HG03354 (cell line): ENCODE data around the gene PDE4DIP.
A peak's percentile ranks its signal among the peaks of the same experiment; 100 is the strongest.
"Not testable (repeated sequence)": the region's sequence is repeated elsewhere in the genome, so short reads cannot be mapped to it uniquely, and the experiment has no call there.

Source experiments
- ATAC-seq: cut with Tn5 transposase; IDR thresholded peaks from one replicate; pipeline ENCODE4 v1.9.1; 2021; ENCODE audit warnings: mild to moderate bottlenecking; ENCODE audit not compliant: unreplicated experiment, poor library complexity, severe bottlenecking

Gene PDE4DIP

DNA sequence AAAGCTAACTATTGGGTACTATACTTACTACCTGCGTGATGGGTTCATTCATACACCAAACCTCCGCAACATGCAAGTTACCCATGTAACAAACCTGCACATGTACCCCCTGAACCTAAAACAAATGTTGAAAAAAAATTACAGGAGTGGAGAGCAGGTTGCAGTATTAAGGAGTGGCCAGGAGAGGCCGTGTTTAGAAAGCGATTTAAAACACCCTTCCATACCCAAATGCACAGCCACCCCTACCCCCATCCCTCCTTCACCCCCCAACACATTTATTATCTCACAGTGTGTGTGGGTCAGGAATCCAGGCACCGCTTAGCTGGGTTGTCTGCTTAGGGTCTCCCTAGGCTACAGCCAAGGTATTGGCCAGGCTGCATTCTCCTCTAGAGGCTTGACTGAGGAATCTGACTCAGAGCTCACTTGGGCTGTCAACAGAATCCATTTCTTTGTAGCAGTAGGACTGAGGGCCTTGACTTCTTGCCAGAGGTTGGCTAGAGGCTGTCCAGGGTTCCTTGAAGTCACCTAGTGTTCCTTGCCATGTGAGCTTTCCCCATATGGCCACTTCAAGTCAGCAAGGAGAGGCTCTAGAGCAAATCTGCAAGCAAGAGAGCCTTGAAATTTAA, 67.2 kb downstream of the PDE4DIP start:
- not testable (repeated sequence) for ATAC-seq

DNA sequence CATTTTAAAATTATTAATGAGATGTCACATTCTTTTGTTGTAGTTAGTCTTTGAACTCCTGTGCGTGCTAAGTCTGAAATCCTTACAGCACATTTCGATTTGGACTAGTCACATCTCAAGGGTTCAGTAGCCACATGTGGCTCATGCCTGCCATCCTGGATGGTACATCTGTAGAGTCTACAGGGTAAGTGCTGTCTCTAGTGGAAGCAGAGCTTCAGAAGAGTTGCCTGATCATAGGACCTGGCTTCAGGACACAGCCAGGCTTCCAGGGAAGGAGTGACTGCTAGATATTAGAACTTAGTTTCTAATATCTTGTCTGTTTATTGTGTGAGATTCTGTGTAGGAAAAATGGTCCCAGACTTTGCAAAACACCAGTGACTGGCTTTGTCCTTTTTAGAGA, 72.0 kb downstream of the PDE4DIP start:
- not testable (repeated sequence) for ATAC-seq

DNA sequence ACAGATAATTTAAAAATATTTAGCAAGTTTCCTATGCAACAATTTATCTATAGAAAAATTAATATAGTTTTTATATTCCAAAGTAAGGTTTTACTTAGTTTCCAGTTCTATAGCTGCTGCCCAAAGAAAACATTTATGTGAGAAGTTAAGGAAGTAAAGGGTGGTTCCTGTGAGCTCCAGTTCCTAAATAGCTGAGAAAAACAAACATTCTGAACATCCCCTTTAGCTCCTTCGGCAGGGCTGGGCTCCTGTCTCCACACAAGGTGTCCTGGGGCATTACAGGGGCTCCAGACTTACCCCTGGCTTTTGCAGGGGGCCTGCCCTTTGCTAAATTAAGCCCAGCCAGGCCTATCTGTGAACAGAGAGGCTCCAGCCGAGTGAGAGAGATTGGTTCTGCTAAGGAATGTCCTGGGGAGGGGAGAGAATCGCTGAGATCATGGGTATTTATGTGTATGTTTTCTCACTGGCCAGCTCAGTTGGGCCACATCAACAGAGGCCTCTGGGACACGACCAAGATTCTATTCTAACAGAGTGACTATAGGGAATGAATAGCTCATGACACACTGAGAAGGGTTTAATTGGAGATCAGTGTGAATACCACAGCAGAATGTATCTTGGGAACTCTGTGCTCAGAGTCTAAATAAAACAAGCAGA, 72.6 kb downstream of the PDE4DIP start:
- ATAC-seq, result not testable (repeated sequence)

DNA sequence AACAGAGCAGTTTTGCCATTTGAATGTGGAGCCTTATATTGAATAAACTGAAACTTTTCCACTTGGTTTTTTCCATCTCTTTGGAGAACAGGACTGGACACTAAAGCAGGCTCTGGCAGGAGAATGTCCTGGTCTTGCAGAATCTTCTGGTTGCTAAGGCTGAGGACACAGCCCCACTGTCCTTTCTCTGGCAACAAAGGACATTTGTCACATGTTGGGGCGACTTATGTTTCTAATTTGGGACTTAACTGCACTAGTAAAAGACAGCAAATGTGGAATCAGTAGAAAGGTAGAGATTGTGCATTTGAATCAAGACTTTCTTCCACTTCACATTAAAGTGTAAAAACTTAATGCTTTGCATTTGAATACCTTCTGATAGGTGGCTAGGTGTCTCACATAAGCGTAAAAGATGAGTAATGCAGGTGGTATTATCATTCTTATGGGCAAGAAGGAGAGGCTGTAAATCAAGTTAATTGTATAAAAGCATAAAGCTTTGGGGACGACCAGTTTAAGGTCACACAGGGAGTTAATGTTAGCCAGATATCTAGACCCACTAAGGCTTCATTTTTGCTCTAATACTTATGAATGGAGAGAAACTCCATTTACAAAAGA, 74.7 kb downstream of the PDE4DIP start:
- not testable (repeated sequence) for ATAC-seq

DNA sequence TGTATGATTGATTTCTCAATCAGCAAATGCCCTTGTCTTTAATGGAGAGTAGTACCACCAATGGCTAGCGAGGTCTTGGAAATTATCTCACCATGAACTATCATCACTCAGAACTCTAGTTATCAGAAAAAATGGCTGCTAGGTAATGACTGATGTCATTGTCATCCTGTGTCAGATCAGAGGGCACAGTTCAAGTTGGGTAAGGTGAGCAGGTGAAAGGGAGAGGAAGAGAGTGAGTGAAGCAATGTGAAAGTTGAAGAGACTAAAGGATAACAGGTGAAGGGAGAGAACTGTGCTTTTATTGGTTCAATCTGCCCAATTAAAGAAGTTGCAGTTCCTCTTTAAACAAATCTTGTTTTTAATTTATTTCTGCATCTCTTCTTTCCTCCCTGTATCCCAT, 76.8 kb downstream of the PDE4DIP start:
- ATAC-seq, result not testable (repeated sequence)

DNA sequence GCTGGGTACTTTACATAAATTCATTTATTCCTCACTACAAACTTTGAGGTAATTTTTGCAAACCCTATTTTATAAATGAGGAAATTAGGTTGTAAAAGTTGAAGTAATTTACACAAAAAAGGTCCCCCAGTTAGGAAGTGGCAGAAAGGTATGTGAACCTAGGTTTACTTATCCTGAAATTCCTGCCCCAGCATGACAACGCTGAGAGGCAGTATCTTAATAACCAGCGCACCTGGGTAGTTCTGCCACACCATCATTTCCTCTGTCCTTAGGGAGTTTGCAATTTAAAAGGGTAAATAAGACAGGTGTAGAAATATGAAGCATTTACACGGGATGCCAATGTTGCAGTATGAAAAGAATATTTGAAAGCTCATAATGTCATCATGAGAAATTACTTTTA, 79.6 kb downstream of the PDE4DIP start:
- not testable (repeated sequence) for ATAC-seq

DNA sequence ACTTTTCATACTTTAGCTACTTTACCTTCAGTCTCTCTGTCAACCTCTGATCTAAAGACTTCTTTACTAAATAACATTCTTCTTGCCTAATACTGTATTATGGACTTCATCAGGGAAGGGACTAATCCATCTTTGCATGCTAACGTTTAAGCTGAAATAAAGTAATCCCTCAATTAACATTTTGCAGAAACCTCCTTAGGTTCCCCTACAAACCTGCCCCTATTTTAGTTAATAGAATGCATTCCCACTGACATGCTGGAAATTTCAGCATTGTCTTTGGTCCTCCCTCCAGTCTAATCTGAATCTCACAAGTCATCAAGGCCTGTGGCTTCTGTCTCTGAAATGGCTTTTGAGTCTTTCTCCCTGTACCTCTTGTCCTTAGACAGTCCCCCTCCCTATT, 83.4 kb downstream of the PDE4DIP start:
- ATAC-seq, result not testable (repeated sequence)

DNA sequence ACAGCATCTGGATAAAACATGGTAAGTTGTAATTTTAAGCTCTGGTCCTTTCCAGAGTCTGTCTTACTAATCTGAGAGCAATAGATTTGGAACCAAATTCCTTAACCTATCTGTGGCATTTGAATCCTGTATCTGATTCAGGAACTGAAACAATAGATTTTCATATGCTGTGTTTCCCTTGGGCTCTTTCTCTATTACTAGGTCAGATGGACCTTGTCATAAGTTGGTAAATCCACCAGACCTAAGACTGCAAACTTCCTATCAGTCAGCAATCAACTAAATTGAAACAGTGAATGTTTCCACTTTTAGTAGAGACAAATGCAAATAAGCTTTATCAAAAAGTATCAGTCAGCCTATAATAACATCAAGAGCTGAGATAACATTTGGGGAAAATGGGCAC, 85.0 kb downstream of the PDE4DIP start:
- ATAC-seq, result not testable (repeated sequence)

DNA sequence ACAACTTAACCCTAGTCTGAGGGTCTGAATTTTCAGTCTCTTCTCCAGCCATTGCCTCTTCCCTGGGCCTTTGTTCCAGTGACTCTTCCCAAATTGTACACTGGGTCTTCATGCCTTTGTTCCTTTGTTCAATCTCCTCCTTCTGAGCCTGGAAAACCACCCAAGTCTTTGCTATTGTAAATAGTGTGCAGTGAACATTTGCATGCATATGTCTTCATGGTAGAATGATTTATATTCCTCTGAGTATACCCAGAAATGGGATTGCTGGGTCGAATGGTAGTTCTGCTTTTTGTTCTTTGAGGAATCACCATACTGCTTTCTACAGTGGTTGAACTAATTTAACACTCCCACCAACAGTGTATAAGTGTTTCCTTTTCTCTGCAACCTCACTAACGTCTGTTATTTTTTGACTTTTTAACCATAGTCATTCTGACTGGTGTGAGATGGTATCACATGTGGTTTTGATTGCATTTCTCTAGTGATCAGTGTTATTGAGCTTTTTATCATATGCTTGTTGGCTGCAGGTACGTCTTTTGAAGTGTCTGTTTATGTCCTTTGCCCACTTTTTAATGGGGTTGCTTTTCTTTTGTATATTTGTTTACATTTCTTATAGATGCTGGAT, 91.3 kb downstream of the PDE4DIP start:
- not testable (repeated sequence) for ATAC-seq

DNA sequence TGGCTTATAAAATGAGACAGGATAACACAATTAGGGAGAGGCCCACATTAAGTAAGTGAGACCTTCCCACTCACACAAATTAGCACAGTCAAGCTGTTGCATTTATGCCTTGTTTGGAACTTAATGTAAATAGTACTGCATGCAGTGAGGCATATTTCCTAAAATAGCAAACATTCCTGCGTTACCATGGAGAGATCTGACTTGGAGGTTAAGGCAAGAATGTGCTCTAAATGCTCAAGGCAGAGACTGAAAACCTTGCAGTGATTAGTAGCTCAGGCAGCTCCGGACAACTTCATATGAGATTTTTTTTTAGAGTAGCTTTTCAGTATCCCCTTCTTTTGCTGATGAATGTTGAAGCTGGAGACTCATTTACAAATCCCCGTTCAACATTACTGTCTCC, 98.7 kb downstream of the PDE4DIP start:
- ATAC-seq, result not testable (repeated sequence)

DNA sequence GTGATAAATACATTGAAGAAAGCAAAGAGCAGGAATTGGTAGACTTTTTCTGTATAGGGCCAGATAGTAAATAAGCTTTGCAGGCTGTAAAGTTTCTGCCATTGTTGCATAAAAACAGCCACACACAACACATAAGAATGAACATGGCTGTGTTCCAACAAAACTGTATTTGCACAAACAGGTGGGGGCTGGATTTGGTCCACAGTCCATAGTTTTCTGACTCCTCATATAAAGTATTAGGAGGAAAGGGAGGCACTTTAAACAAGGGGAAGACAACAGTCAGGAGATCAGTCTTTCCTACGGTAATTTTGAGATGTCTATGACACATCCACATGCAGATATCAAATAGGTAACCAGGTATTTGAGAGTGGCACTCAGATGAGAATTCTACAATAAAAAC, 100.9 kb downstream of the PDE4DIP start:
- ATAC-seq, result not testable (repeated sequence)

DNA sequence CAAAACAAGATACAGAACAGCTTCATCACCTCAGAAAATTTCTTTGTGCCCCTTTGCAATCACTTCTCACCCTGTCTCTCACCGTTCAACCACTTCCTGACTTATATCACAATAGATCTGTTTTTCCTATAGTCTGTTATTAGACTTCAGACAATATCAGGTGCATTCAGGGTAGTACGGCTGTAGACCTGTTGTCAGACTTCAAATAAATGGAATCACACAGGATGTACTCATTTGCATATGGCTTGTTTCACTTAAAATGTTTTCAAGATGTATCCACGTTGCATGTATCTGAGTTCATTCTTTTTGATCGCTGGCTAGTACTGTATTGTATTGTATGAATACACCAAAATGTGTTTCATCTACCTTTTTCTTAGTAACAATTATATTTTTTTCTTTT, 104.5 kb downstream of the PDE4DIP start:
- ATAC-seq, result not testable (repeated sequence)

DNA sequence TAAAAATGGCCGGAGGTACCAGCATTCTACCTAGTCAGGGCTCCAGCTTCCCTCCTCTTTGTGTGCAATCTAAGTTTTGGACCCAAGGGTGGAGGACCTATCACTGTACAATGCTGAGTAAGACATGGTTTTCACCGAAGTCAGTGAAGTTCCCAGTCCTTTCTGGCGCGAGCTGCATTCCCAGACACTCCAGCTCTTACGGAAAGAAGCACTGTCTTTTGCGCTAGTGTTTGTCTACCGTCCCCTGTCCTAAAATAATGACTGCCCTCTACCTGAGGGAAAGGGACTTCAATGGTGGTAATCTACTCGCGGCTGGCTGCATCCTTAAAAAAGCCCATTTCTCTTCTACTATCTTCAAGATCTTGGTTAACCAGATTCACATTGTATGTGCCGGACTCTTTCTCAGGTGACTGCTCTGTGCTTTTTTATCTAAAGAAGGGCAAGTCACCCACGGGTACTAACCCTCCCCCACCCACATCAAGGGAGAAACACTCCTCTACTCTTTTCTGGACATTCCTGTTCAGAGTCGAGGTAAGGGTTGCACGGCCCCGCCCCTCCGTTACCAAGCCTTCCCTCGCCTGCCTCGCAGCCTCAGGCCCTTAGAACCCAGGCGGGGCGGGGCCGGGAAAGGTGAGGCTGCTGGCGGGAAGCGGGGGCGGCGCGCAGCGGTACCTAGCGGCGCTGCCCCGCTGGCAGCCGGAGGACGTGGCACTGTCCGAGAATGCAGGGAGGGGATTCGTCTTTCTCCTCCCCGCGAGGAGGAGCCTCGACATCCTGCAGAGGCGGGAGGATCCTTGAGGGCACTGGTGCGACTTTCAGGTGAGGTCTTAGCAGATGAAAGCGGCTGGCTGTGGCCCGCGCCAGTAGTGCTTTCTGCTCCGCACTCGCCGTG, 107.4 kb downstream of the PDE4DIP start:
- ATAC-seq, result peak; percentile 74

DNA sequence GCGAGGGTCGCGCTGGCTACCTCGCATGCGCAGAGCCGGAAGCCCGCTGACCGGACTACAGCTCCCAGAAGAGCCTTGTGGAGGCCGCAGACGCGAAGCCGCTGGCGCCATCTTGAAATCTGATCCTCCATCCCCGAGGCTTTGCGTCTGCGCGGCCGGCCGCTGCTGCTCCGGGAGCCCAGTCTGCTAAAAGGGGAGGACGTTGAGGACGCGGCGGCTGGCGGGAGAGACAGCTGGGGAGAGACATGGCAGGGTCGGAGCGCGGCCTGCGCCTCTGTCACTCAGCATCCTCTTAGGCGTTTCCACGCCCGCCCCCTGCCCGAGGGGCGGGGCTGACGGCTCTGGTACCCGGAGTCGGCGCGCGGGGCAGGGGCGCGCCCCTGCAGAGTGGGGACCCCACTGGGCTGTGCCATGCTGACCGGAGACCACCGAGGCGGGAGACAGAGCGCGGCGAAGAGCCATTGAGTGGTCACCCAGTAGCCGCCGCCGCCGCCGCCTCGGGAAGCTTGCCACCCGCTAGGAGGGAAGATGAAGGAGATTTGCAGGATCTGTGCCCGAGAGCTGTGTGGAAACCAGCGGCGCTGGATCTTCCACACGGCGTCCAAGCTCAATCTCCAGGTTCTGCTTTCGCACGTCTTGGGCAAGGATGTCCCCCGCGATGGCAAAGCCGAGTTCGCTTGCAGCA, 108.2 kb downstream of the PDE4DIP start:
- ATAC-seq, result peak; percentile 79

DNA sequence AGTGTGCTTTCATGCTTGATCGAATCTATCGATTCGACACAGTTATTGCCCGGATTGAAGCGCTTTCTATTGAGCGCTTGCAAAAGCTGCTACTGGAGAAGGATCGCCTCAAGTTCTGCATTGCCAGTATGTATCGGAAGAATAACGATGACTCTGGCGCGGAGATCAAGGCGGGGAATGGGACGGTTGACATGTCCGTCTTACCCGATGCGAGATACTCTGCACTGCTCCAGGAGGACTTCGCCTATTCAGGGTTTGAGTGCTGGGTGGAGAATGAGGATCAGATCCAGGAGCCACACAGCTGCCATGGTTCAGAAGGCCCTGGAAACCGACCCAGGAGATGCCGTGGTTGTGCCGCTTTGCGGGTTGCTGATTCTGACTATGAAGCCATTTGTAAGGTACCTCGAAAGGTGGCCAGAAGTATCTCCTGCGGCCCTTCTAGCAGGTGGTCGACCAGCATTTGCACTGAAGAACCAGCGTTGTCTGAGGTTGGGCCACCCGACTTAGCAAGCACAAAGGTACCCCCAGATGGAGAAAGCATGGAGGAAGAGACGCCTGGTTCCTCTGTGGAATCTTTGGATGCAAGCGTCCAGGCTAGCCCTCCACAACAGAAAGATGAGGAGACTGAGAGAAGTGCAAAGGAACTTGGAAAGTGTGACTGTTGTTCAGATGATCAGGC, 108.8 kb downstream of the PDE4DIP start:
- peak; percentile 11 for ATAC-seq

DNA sequence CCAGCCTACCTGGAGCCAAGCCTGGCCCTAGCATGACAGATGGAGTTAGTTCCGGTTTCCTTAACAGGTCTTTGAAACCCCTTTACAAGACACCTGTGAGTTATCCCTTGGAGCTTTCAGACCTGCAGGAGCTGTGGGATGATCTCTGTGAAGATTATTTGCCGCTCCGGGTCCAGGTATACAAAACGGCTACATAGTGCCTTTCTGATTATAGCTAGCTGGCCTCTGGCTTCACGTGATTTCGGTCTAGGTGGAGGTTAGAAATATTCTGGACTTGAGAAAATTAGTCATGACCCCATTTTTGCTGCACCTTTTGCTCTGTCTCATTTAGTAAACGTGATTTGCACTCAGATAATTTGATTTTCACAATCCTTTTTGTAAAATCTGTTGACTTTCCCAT, 109.5 kb downstream of the PDE4DIP start:
- not testable (repeated sequence) for ATAC-seq

DNA sequence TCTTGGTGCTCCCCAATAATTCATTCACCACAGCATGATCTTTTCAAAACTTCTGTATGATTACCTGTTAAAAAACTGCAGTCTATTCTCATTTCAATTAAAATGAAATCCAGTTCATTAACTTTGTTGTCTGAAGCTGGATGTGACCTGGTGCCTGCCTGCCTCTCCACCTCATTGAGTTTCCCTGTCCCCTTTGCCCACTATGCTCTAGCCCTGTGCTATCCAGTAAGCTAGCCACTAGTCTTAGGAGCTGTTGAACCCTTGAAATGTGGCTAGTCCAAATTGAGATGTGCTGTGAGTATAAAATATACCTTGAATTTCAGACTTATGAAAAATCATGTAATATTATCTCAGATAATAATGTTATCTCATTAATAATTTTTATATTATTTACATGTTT, 114.1 kb downstream of the PDE4DIP start:
- ATAC-seq, result not testable (repeated sequence)

DNA sequence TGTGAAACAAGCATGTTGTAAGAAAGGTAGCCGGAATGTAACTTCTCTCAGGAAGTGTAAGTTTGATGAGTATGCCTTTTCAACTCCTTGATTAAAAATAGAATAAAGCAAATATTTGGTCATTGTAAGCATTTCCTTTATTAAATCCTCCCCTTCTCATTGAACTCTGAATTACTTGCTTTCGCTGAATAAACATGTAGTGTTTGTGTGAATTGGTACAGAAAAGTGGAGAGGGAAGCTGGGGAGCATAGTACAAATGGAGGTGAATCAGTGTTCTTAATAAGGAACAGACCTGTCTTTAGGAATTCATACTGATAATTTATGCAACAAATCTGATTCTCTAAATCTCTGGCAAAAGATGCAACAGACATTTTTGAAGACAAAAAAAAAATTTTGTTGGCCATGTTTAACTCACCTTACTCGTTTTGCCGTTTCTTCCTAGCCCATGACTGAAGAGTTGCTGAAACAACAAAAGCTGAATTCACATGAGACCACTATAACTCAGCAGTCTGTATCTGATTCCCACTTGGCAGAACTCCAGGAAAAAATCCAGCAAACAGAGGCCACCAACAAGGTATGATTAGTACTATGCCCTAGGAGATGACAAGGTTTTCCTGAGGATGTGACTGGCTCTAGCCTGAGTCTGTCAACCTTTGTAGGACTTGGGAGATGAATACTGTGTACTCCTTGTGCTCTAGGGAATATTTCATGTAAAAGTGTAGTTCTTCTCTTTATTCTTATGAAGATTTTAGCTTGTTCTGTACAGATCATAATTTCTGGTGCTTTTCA, 116.2 kb downstream of the PDE4DIP start:
- ATAC-seq, result not testable (repeated sequence)
